Measurements from ENCODE around the gene MRPS23.

Gene MRPS23

GRCh38 chr17:57892820-57893595 lies 43.2 kb upstream of the MRPS23 start:
- DNase-seq (ENCODE audit: extremely low read depth, insufficient read length) = peak; percentile 47
- no peak for TF ChIP-seq CTCF (IDR thresholded peaks at IDR 0.05; ENCODE audit: insufficient read depth, low read length, poor library complexity, severe bottlenecking)
- Histone ChIP-seq H3K27me3 (replicated peaks; ENCODE audit: control insufficient read depth, insufficient read depth, low read length) (peaks cover 2% of the 10 kb centered on the region; the same call in 1 of the 2 replicates), H3K4me3 (replicated peaks; ENCODE audit: low read depth, low read length) (no peak overlapping the region), H3K36me3 (ENCODE audit: control insufficient read depth, insufficient read depth, low read length) (no peaks in the 10 kb centered on the region)

GRCh38 chr17:57892146-57892819 lies 42.4 kb upstream of the MRPS23 start:
- Histone ChIP-seq H3K4me3 (replicated peaks; ENCODE audit: low read depth, low read length) (no peak overlapping the region), H3K36me3 (ENCODE audit: control insufficient read depth, insufficient read depth, low read length) (no peaks in the 10 kb centered on the region), H3K27me3 (replicated peaks; ENCODE audit: control insufficient read depth, insufficient read depth, low read length) (peaks cover 2% of the 10 kb centered on the region; the same call in 1 of the 2 replicates)
- peak; percentile 74 for DNase-seq (ENCODE audit: extremely low read depth, insufficient read length)
- TF ChIP-seq CTCF (IDR thresholded peaks at IDR 0.05; ENCODE audit: insufficient read depth, low read length, poor library complexity, severe bottlenecking) = peak; percentile 99

- TF ChIP-seq CTCF (IDR thresholded peaks at IDR 0.05; ENCODE audit: insufficient read depth, low read length, poor library complexity, severe bottlenecking) = no peak
- H3K27me3 ChIP-seq (replicated peaks; ENCODE audit: control insufficient read depth, insufficient read depth, low read length) = peaks cover 3% of the 10 kb centered on the region; the same call in 1 of the 2 replicates
- no peak for DNase-seq (ENCODE audit: extremely low read depth, insufficient read length)
- no peaks in the 10 kb centered on the region for H3K36me3 ChIP-seq (ENCODE audit: control insufficient read depth, insufficient read depth, low read length)
- H3K4me3 ChIP-seq (replicated peaks; ENCODE audit: low read depth, low read length) = no peak overlapping the region
Measured at GRCh38 chr17:57890857-57891232, 41.0 kb upstream of the MRPS23 start.

- DNase-seq (ENCODE audit: extremely low read depth, insufficient read length) = no peak
Measured at GRCh38 chr17:57889892-57890856, 40.3 kb upstream of the MRPS23 start.

More at GRCh38 chr17:57889892-57890856, 40.3 kb upstream of the MRPS23 start:
- H3K36me3 ChIP-seq (ENCODE audit: control insufficient read depth, insufficient read depth, low read length) = no peaks in the 10 kb centered on the region
- no peak overlapping the region for H3K4me3 ChIP-seq (replicated peaks; ENCODE audit: low read depth, low read length)
- H3K27me3 ChIP-seq (replicated peaks; ENCODE audit: control insufficient read depth, insufficient read depth, low read length) = peaks cover 3% of the 10 kb centered on the region; the same call in 1 of the 2 replicates
- no peak for TF ChIP-seq CTCF (IDR thresholded peaks at IDR 0.05; ENCODE audit: insufficient read depth, low read length, poor library complexity, severe bottlenecking)
